Stimulated activated naive CD8-positive, alpha-beta T cell treated with anti-CD3 and anti-CD28 coated beads, Interleukin-15, Interleukin-2, amounts not matched to agents 100 ng/mL and 50 ng/mL, for 24 hours (primary cell): ENCODE data around the gene AKAP3.

ENCODE experiments used
- H3K27ac Mint-ChIP-seq: one replicate; pipeline ENCODE4 v1.8.0; 2021; ENCODE audit warnings: mild to moderate bottlenecking, mixed read lengths
- H3K27me3 Mint-ChIP-seq: one replicate; pipeline ENCODE4 v1.8.0; 2021; ENCODE audit warnings: mixed read lengths
- H3K36me3 Mint-ChIP-seq: one replicate; pipeline ENCODE4 v1.8.0; 2021; ENCODE audit warnings: low read depth, mixed read lengths
- H3K4me1 Mint-ChIP-seq: one replicate; pipeline ENCODE4 v1.8.0; 2021; ENCODE audit warnings: low read depth, mixed read lengths
- H3K4me3 Mint-ChIP-seq: one replicate; pipeline ENCODE4 v1.8.0; 2021; ENCODE audit warnings: mild to moderate bottlenecking, mixed read lengths
- H3K9me3 Mint-ChIP-seq: one replicate; pipeline ENCODE4 v1.8.0; 2021; ENCODE audit warnings: mixed read lengths

The AKAP3 gene

DNA sequence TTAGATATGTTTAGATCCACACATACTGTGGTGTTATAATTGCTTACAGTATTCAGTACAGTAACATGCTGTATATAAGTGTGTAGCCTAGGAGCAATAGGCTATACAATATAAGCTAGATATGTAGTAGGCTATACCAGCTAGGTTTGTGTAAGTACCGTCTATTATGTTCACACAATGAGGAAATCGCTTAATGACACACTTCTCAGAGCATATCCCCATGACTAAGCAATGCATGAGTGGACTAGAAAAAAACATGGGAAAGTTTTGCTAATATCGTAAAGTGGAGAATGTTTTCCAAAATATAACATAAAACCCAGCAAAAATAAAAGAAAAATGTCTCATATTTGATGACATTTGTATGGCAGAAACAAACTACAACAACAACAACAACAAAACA, 27.3 kb downstream of the AKAP3 start:
- Mint-ChIP-seq H3K4me3 (no peak overlapping the region), H3K27ac (no peak overlapping the region), H3K9me3 (no peaks in the 10 kb centered on the region), H3K36me3 (no peaks in the 10 kb centered on the region), H3K27me3 (peaks cover 5% of the 10 kb centered on the region), H3K4me1 (no peaks in the 10 kb centered on the region)

DNA sequence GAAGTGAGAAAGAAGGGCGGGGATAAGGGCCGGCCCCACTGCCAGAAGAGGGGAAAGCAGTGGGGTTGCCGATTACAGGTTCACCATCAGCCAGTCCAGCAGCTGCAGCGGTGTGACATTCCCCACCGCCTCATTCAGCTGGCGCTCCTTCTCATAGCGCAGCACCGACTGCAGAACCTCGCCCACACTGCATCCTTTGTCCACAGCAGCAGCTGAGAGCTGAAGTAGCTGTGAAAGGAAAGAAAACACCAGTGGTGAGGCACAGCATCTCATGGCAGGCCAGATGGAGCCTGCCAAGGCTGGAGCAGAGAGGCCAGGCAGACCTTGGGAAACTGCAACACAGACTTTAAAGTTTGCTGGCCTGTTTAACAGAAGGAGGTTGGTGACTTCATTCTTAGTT, 33.2 kb downstream of the AKAP3 start:
- H3K36me3 Mint-ChIP-seq: peaks cover 29% of the 10 kb centered on the region
- no peaks in the 10 kb centered on the region for H3K27me3 Mint-ChIP-seq
- no peak overlapping the region for H3K27ac Mint-ChIP-seq
- no peak overlapping the region for H3K4me3 Mint-ChIP-seq
- no peaks in the 10 kb centered on the region for H3K9me3 Mint-ChIP-seq
- no peaks in the 10 kb centered on the region for H3K4me1 Mint-ChIP-seq

DNA sequence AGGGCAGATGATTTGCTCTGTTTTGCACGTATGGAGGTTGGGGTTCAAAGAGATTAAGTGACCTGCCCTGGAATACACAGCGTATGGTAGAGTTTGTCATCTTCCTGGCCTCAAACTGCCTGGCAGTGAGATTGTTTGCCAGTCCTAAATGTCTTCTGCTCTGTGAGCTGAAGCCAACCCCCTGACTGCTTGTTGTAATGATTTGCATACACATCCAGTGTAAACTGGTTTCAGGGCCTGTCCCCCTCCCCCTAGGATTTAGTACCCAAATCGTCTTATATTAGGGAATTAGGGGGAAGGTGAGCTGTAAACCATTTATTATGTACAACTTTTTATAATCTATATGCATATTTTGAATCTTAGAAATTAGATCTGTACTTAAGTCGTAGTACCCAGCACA, 38.4 kb downstream of the AKAP3 start:
- Mint-ChIP-seq H3K4me3 (no peak overlapping the region), H3K36me3 (peaks cover 42% of the 10 kb centered on the region), H3K9me3 (no peaks in the 10 kb centered on the region), H3K27me3 (no peaks in the 10 kb centered on the region), H3K27ac (no peak overlapping the region), H3K4me1 (peaks cover 16% of the 10 kb centered on the region)

DNA sequence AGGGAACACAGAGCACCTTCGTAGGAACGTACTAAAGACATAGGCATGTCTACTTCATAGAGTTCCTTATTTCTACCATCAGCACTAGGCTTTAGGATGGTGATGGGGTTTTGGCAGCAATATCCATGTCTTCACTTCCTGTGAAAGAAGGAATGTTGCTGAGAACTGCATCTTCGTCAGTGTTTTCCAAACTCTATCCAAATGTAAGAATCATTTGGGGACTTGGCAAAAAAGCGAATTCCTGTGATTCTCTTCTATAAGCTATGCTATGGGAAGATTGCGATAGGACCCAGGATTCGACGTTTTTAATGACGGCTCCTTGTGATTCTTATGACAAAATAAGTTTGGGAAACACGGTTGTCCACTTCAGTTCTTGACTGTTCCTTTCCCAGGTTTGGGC, 39.8 kb downstream of the AKAP3 start:
- Mint-ChIP-seq H3K27me3 (no peaks in the 10 kb centered on the region), H3K36me3 (peaks cover 33% of the 10 kb centered on the region), H3K27ac (no peak overlapping the region), H3K9me3 (no peaks in the 10 kb centered on the region), H3K4me3 (no peak overlapping the region), H3K4me1 (peaks cover 22% of the 10 kb centered on the region)

DNA sequence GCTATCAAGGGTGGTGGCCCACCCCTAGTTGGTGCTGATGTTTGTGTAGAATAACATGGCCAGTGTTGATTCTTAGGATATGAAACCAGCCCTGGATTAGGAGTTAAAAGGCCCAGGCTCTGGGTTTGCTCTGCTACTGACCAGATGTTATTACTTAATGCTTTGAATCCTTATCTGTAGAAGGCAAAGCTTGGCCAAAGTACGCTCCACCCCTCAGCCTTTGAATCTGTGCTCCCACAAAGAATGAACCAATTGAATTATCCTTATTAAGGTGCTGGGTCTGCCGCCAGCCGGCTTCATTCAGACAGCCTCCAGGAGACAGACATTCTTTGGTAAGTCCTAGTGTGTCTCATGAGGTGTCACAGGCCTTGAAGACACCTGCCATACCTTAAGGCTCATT, 41.8 kb downstream of the AKAP3 start:
- peaks cover 18% of the 10 kb centered on the region for H3K36me3 Mint-ChIP-seq
- no peak overlapping the region for H3K4me3 Mint-ChIP-seq
- H3K27ac Mint-ChIP-seq: no peak overlapping the region
- peaks cover 22% of the 10 kb centered on the region for H3K4me1 Mint-ChIP-seq
- no peaks in the 10 kb centered on the region for H3K9me3 Mint-ChIP-seq
- H3K27me3 Mint-ChIP-seq: peaks cover 10% of the 10 kb centered on the region

DNA sequence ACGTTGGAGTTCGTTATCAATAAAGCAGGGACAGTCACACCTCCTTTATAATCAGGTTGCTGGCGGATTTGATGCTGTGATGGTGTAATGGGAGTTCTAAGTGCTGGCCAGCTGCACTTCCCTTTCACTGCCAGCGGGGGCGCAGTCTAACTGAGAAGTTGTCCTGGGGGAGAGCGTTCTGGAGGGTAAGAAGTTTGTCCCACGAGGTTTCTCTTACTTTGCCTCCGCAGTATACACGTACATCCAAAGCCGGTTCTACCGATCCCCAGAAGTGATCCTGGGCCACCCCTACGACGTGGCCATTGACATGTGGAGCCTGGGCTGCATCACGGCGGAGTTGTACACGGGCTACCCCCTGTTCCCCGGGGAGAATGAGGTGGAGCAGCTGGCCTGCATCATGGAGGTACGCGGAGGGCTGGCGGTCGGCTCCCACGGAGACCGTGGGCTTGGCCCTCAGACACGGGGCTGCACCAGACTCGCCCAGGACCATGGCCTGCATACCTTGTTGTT, 44.1 kb downstream of the AKAP3 start:
- H3K4me1 Mint-ChIP-seq: peaks cover 22% of the 10 kb centered on the region

DNA sequence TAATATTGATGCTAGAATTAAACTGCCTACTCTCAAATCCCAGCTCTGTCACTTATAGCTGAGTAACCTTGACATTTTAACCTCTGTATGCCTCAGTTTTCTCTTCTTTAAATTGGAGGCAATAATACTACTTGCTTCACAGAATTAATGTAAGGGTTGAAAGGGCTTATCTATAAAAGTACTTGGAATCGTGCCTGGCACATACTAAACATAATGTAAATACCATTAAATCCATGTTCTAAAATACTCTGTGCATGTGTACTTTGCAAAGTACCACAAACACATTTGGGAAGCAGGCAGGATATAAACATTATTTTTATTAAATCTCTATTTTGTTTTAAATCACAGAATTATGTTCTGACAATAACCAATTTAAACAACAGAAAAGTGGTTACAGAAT, 44.9 kb downstream of the AKAP3 start:
- Mint-ChIP-seq H3K4me1 (peaks cover 22% of the 10 kb centered on the region), H3K36me3 (no peaks in the 10 kb centered on the region), H3K27me3 (peaks cover 10% of the 10 kb centered on the region), H3K27ac (no peak overlapping the region), H3K9me3 (no peaks in the 10 kb centered on the region), H3K4me3 (no peak overlapping the region)

More for the DNA sequence above, 44.1 kb downstream of the AKAP3 start:
- peak overlapping the region; percentile 94 for H3K27ac Mint-ChIP-seq
- peaks cover 10% of the 10 kb centered on the region for H3K27me3 Mint-ChIP-seq
- no peaks in the 10 kb centered on the region for H3K9me3 Mint-ChIP-seq
- H3K36me3 Mint-ChIP-seq: peaks cover 5% of the 10 kb centered on the region
- peak overlapping the region; percentile 97 for H3K4me3 Mint-ChIP-seq

DNA sequence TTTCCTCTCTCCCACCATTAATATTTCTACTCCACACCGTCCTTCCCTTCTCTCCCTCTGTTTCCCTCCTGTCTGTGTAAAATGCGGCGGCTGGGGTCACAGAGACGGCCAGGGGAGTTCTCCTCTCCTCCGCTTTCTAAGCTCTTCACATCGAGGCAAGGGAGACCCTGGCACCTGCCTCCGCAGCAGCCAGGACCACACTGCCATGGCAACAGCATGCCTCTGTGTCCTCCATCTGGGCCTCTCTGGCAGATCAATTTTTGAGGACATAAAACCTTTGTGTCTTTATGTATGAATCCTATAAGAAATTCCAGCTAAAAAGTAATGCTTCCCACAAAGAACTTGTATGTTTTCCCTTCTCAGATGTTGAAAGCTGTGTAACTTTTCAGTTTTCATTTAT, 45.4 kb downstream of the AKAP3 start:
- Mint-ChIP-seq H3K4me3 (no peak overlapping the region), H3K27me3 (peaks cover 10% of the 10 kb centered on the region), H3K27ac (no peak overlapping the region), H3K4me1 (peaks cover 22% of the 10 kb centered on the region), H3K9me3 (no peaks in the 10 kb centered on the region), H3K36me3 (no peaks in the 10 kb centered on the region)

DNA sequence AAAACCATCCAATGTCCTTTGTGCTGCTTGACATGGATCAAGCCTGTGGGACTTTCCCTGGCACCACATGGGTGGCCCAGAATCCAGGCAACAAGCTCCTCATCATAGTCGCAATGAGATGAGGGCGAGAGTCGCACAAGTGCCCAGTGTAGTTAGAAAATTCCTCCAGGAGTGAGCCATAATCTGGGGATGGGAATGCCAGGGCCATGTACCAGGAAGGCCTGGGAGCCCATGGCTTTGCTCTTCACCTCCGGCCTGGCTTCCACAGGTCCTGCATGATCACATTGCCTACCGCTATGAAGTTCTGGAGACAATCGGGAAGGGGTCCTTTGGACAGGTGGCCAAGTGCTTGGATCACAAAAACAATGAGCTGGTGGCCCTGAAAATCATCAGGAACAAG, 53.0 kb downstream of the AKAP3 start:
- Mint-ChIP-seq H3K27ac (no peak overlapping the region), H3K27me3 (no peaks in the 10 kb centered on the region), H3K36me3 (no peaks in the 10 kb centered on the region), H3K4me1 (no peaks in the 10 kb centered on the region), H3K4me3 (no peak overlapping the region), H3K9me3 (no peaks in the 10 kb centered on the region)

DNA sequence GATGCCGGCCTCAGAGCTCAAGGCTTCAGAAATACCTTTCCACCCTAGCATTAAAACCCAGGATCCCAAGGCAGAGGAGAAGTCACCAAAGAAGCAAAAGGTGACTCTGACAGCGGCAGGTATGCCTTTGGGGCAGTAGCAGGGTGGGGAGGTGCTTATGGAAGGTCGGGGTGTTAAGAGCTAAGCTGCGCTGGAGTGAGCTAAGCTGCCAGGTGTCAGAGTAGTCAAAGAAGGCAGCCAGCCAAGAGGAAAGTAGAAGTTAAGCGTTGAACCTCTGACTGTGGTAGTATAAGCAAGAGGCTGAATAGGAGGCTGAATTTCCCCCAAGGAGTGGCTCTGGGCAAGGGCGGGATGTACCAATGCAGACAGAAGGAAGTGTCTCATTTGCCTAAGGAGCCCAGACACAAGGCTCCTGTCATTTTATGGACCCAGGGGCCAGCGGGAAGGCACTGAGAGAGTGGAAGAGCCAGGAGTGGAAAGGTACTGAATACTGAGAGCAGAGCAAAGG, 57.6 kb downstream of the AKAP3 start:
- H3K27ac Mint-ChIP-seq: no peak overlapping the region
- H3K4me1 Mint-ChIP-seq: no peaks in the 10 kb centered on the region
- H3K4me3 Mint-ChIP-seq: no peak overlapping the region
- no peaks in the 10 kb centered on the region for H3K9me3 Mint-ChIP-seq
- no peaks in the 10 kb centered on the region for H3K27me3 Mint-ChIP-seq
- H3K36me3 Mint-ChIP-seq: no peaks in the 10 kb centered on the region

DNA sequence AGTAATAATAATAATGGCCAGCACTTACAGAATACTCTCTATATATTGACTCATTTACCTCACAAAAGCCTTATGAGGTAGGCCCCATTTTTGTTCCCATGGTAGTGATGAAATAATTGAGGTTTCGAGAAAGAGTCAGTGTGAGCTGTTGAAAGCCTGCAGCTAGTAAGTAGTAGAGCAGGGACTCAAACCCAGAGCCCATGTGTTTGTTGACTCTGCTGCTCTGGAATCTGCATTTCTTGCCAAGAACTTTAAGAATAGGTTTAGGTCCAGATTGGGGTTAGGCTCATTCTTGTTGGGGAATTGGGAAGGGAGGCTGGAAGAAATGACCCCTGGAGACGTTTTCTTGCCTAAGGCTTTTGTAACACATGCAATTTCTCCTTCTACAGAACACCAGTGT, 58.9 kb downstream of the AKAP3 start:
- H3K9me3 Mint-ChIP-seq: no peaks in the 10 kb centered on the region
- no peak overlapping the region for H3K4me3 Mint-ChIP-seq
- H3K4me1 Mint-ChIP-seq: no peaks in the 10 kb centered on the region
- H3K36me3 Mint-ChIP-seq: no peaks in the 10 kb centered on the region
- no peak overlapping the region for H3K27ac Mint-ChIP-seq
- H3K27me3 Mint-ChIP-seq: no peaks in the 10 kb centered on the region

DNA sequence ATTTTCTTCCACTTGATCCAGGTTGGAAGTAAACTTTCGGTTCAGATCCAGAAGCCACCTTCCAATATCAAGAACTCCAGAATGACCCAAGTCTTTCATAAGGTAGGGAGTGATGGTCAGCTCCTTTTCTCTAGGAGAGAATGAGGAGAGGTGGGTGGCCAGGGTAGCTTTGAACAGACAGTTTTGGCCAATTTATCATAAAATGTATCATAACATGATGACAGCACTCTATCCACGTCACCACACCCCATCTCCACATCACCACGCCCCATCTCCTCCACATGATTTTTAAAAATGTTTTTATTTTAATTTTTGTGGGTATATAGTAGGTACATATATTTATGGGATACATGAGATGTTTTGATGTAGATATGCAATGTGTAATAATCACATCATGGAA, 59.9 kb downstream of the AKAP3 start:
- no peaks in the 10 kb centered on the region for H3K4me1 Mint-ChIP-seq
- no peak overlapping the region for H3K27ac Mint-ChIP-seq
- no peaks in the 10 kb centered on the region for H3K36me3 Mint-ChIP-seq
- no peak overlapping the region for H3K4me3 Mint-ChIP-seq
- H3K27me3 Mint-ChIP-seq: no peaks in the 10 kb centered on the region
- no peaks in the 10 kb centered on the region for H3K9me3 Mint-ChIP-seq

DNA sequence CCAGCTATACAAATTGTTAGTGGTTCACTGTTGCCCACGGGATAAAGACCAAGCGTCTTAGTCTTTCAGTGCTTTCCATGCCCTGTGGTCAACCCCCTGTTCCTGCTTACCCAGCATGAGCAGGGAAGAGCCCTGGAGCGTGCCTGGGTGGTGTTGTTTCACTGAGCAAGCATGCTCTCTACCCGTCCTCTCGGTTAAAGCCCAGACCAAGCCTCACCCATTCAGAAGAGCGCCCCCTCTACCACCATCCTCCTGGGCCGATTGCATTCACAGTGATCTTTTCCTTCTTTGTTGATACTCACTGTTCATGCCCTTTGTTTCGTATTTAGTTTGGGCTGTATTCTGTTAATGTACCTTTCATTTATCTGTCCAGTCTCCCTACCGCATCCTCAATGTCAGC, 61.7 kb downstream of the AKAP3 start:
- H3K9me3 Mint-ChIP-seq: no peaks in the 10 kb centered on the region
- no peak overlapping the region for H3K27ac Mint-ChIP-seq
- no peaks in the 10 kb centered on the region for H3K4me1 Mint-ChIP-seq
- H3K4me3 Mint-ChIP-seq: no peak overlapping the region
- no peaks in the 10 kb centered on the region for H3K36me3 Mint-ChIP-seq
- no peaks in the 10 kb centered on the region for H3K27me3 Mint-ChIP-seq

DNA sequence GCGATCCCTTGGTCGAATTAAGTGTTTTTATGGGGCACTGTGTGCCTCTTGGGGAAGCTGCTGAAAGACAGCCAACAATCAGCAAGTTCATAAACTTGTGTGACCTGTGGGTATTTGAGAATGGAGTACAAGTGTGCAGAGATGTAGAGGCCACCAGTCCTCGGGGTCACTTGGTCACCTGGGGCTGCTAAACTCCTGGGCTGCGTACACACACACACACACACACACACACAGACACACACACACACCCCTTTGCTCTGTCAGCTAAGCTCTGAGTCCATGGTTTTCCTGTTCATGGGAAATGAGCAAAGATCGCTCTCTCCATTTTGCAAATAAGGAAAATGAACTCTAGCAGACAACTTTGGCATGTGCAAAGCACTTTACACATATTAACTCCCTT, 62.4 kb downstream of the AKAP3 start:
- Mint-ChIP-seq H3K4me1 (no peaks in the 10 kb centered on the region), H3K9me3 (no peaks in the 10 kb centered on the region), H3K27me3 (no peaks in the 10 kb centered on the region), H3K27ac (no peak overlapping the region), H3K36me3 (no peaks in the 10 kb centered on the region), H3K4me3 (no peak overlapping the region)

DNA sequence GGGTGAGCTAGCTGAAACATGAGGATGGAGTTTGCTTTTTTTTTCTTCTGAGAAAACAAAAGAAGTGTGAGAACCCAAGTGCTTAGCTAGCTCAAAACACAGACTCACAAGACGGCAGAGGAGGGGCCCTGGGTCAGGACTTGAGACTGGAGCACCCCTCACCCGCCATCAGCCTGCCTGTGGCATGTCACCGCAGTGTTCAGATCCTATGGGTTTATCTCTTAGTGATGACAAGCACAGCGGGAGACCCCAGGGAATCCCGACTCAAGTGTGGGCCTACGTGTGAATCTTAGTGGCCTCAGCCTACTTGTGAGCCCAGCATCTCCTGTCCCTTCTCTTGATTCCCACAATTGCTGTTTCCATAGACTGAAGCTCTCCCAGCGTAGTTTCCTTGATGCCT, 64.0 kb downstream of the AKAP3 start:
- H3K4me3 Mint-ChIP-seq: no peak overlapping the region
- H3K4me1 Mint-ChIP-seq: no peaks in the 10 kb centered on the region
- no peaks in the 10 kb centered on the region for H3K36me3 Mint-ChIP-seq
- no peaks in the 10 kb centered on the region for H3K27me3 Mint-ChIP-seq
- no peak overlapping the region for H3K27ac Mint-ChIP-seq
- H3K9me3 Mint-ChIP-seq: no peaks in the 10 kb centered on the region

DNA sequence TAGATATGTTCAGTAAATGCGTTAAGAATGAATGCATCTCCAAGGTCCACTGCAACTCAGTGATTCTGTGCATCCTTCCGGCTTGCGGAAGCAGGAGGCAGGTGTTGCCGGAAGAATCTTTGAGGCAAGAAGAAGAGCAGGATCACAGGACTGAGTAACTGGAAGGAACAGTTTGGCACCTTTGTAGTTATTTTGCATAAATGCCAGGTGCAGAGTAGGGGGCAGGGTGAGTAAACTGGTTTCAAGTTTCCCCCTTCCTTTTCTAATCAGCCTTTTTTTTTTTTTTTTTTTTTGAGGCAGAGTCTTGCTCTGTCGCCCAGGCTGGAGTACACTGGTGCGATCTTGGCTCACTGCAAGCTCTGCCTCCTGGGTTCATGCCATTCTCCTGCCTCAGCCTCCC, 64.6 kb downstream of the AKAP3 start:
- H3K27me3 Mint-ChIP-seq: no peaks in the 10 kb centered on the region
- no peaks in the 10 kb centered on the region for H3K4me1 Mint-ChIP-seq
- no peaks in the 10 kb centered on the region for H3K9me3 Mint-ChIP-seq
- H3K4me3 Mint-ChIP-seq: no peak overlapping the region
- no peaks in the 10 kb centered on the region for H3K36me3 Mint-ChIP-seq
- H3K27ac Mint-ChIP-seq: no peak overlapping the region
